ENCODE data around the gene ST6GALNAC4.

GRCh38 chr9:127913682-127914081 is 3.2 kb downstream of the ST6GALNAC4 start:
- TF ChIP-seq POLR2AphosphoS5 (IDR thresholded peaks at IDR 0.05; ENCODE audit: low read depth, low read length): no peak
- no peak for TF ChIP-seq SIN3A (IDR thresholded peaks at IDR 0.05; ENCODE audit: borderline replicate concordance, insufficient read depth, low read length)

Measured in PFSK-1 (cell line).